COLO668 (cell line): ENCODE data around the gene NSMF.

Experiments used
- DNase-seq: peaks from one replicate; lab custom pipeline; 2025; ENCODE audit not compliant: unreplicated experiment; lab: John Stamatoyannopoulos, UW

NSMF gene

GRCh38 chr9:137492464-137493363 lies 33.6 kb upstream of the NSMF start:
- no peak for DNase-seq

GRCh38 chr9:137491735-137492432 lies 32.8 kb upstream of the NSMF start:
- DNase-seq: no peak

GRCh38 chr9:137490532-137491186 lies 31.5 kb upstream of the NSMF start:
- no peak for DNase-seq

- no peak for DNase-seq
These were observed 29.8 kb upstream of the NSMF start for GRCh38 chr9:137488906-137489305.

- DNase-seq: peak; percentile 84
These were observed 29.2 kb upstream of the NSMF start for GRCh38 chr9:137488327-137488653.

GRCh38 chr9:137487454-137488326 lies 28.6 kb upstream of the NSMF start:
- peak; percentile 86 for DNase-seq

- DNase-seq: peak; percentile 63
These were observed 27.7 kb upstream of the NSMF start for GRCh38 chr9:137486545-137487453.

GRCh38 chr9:137486141-137486490 lies 27.0 kb upstream of the NSMF start:
- DNase-seq: peak; percentile 39

GRCh38 chr9:137485343-137486140 lies 26.4 kb upstream of the NSMF start:
- DNase-seq: peak; percentile 79

GRCh38 chr9:137484551-137485315 lies 25.6 kb upstream of the NSMF start:
- DNase-seq: peak; percentile 69

- DNase-seq: peak; percentile 44
These were observed 23.1 kb upstream of the NSMF start for GRCh38 chr9:137482094-137482781.

- no peak for DNase-seq
These were observed 21.9 kb upstream of the NSMF start for GRCh38 chr9:137480686-137481683.

- no peak for DNase-seq
These were observed 21.0 kb upstream of the NSMF start for GRCh38 chr9:137479892-137480685.

- no peak for DNase-seq
These were observed 20.1 kb upstream of the NSMF start for GRCh38 chr9:137478962-137479861.

GRCh38 chr9:137478613-137478961 lies 19.5 kb upstream of the NSMF start:
- DNase-seq: no peak
